ENCODE results near the gene CDKL4.
"Not testable (repeated sequence)": the region's sequence is repeated elsewhere in the genome, so short reads cannot be mapped to it uniquely, and the experiment has no call there.

Gene CDKL4

DNA sequence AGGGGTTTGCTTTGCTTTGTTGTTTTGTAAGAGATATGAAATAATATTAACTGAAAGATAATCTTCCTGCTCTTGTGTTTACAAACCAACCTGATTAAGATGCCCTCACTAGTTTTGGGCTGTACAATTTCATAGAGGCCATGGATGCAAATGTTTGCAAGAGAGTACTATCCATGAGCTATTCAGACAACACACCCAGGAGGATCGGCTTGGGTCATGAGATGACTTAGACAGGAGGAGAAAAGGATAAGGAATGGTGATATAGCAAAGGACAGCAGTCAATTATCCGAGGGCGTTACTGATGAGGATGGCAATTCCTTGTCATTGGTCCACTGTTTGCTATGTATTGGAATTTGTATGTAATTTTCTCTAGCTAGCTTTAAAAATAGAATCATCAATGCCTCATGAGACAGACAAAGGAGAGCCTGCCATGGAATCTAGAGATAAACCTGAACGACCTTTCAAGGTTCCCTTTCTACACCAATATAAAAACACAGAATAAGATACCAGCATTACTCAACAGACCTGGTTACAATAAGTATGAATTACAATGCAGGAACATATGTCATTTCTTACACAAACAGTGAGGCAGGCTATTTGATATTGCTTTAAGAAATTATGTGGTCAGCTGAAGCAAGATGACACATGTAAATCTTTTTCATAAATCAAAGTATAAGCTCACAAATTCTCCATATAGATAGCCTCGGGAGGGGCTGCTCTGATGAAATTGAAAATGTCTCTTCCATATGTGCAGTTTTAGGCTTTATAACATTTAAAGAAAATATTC, 68.6 kb downstream of the CDKL4 start (continued):
- TF ChIP-seq BCL6B (tag by site-specific recombination; IDR thresholded peaks at IDR 0.05) (no peak), GLI4 (tag by site-specific recombination; IDR thresholded peaks at IDR 0.05) (no peak), ZNF558 (tag by site-specific recombination; IDR thresholded peaks at IDR 0.05) (no peak), MEIS1 (CRISPR knock-in tag; IDR thresholded peaks at IDR 0.05; ENCODE audit: borderline replicate concordance) (no peak)
- TF ChIP-seq, protein P1, sequence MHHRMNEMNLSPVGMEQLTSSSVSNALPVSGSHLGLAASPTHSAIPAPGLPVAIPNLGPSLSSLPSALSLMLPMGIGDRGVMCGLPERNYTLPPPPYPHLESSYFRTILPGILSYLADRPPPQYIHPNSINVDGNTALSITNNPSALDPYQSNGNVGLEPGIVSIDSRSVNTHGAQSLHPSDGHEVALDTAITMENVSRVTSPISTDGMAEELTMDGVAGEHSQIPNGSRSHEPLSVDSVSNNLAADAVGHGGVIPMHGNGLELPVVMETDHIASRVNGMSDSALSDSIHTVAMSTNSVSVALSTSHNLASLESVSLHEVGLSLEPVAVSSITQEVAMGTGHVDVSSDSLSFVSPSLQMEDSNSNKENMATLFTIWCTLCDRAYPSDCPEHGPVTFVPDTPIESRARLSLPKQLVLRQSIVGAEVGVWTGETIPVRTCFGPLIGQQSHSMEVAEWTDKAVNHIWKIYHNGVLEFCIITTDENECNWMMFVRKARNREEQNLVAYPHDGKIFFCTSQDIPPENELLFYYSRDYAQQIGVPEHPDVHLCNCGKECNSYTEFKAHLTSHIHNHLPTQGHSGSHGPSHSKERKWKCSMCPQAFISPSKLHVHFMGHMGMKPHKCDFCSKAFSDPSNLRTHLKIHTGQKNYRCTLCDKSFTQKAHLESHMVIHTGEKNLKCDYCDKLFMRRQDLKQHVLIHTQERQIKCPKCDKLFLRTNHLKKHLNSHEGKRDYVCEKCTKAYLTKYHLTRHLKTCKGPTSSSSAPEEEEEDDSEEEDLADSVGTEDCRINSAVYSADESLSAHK (tag by site-specific recombination; IDR thresholded peaks at IDR 0.05) = no peak

- ChIA-PET POLR2A (no interaction called here), CTCF (no interaction called here)
- Histone ChIP-seq H3K27ac (ENCODE audit: extremely low read depth, low read depth, low read length) (no peak overlapping the region), H3K4me3 (ENCODE audit: low read depth, low read length) (no peak overlapping the region), H3K36me3 (ENCODE audit: control insufficient read depth in 2 of 2, insufficient read depth in 1 of 2, low read length in 2 of 2) (no peaks in the 10 kb centered on the region), H3K9me3 (ENCODE audit: control insufficient read depth, insufficient read depth, low read depth, low read length) (no peaks in the 10 kb centered on the region), H3K4me1 (ENCODE audit: control insufficient read depth, insufficient read depth, low read length) (peaks cover 4% of the 10 kb centered on the region; the same call in 1 of the 2 replicates)
- TF ChIP-seq ZNF239 (tag by site-specific recombination; IDR thresholded peaks at IDR 0.05) = no peak
- TF ChIP-seq, protein P2, sequence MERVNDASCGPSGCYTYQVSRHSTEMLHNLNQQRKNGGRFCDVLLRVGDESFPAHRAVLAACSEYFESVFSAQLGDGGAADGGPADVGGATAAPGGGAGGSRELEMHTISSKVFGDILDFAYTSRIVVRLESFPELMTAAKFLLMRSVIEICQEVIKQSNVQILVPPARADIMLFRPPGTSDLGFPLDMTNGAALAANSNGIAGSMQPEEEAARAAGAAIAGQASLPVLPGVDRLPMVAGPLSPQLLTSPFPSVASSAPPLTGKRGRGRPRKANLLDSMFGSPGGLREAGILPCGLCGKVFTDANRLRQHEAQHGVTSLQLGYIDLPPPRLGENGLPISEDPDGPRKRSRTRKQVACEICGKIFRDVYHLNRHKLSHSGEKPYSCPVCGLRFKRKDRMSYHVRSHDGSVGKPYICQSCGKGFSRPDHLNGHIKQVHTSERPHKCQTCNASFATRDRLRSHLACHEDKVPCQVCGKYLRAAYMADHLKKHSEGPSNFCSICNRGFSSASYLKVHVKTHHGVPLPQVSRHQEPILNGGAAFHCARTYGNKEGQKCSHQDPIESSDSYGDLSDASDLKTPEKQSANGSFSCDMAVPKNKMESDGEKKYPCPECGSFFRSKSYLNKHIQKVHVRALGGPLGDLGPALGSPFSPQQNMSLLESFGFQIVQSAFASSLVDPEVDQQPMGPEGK (tag by site-specific recombination; IDR thresholded peaks at IDR 0.05) = no peak
- no peak for TF ChIP-seq MZF1 (tag by site-specific recombination; IDR thresholded peaks at IDR 0.05; ENCODE audit: borderline replicate concordance)
Observed at GRCh38 chr2:39174022-39174421, 69.7 kb downstream of the CDKL4 start.

DNA sequence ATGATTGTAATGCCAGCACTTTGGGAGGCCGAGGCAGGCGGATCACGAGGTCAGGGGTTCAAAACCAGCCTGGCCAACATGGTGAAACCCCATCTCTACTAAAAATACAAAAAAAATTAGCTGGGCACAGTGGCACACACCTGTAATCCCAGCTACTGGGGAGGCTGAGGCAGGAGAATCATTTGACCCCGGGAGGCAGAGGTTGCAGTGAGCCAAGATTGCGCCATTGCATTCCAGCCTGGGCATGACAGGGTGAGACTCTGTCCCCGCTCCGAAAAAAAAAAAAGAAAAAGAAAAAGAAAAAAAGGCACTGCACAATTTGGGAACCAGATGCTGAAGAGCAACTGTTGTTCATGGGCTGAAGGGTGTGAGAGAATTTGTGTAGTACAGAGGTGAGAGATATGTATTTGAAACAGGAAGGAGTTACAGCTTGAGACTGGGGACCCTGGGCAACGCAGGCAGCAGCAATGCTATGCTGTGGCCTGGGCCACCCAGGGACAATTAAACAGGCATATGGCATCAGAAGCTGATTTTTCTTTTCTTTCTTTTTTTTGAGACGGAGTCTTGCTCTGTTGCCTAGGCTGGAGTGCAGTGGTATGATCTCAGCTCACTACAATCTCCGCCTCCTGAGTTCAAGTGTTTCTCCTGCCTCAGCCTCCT, 71.6 kb downstream of the CDKL4 start:
- H3K9me3 ChIP-seq (ENCODE audit: control insufficient read depth, insufficient read depth, low read depth, low read length); H3K4me3 ChIP-seq (ENCODE audit: low read depth, low read length); POLR2A ChIA-PET; H3K36me3 ChIP-seq (ENCODE audit: control insufficient read depth in 2 of 2, insufficient read depth in 1 of 2, low read length in 2 of 2); H3K27ac ChIP-seq (ENCODE audit: extremely low read depth, low read depth, low read length); CTCF ChIA-PET; H3K4me1 ChIP-seq (ENCODE audit: control insufficient read depth, insufficient read depth, low read length): not testable (repeated sequence)

DNA sequence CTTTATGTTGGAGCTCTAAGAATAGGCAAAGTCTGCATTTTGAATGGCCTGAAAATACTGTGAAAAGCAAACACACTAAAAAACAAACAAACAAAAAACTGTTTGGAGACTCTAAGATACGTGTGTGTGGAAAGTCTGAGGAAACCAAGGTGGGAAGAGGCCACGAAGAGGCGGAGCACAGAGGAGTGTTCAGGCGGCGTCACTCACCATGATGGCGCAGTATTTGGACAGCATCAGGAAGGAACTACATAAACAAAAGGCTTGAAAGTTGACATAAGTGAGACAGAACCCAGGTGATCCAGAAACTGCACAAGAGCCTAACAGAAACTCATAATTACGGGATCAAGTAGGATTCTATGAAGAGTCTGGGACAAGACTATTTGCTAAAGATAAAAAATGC, 72.1 kb downstream of the CDKL4 start:
- CTCF ChIA-PET = interaction anchor here (0.6 to 0.7 kb wide), 3 partner anchors 32 to 664 kb away, joined by 3 to 5 read pairs (median 4); no protein-coding TSS in a partner anchor
- Histone ChIP-seq H3K9me3 (ENCODE audit: control insufficient read depth, insufficient read depth, low read depth, low read length) (no peaks in the 10 kb centered on the region), H3K27ac (ENCODE audit: extremely low read depth, low read depth, low read length) (no peak overlapping the region), H3K4me1 (ENCODE audit: control insufficient read depth, insufficient read depth, low read length) (peaks cover 4% of the 10 kb centered on the region; the same call in 1 of the 2 replicates), H3K36me3 (ENCODE audit: control insufficient read depth in 2 of 2, insufficient read depth in 1 of 2, low read length in 2 of 2) (no peaks in the 10 kb centered on the region), H3K4me3 (ENCODE audit: low read depth, low read length) (no peak overlapping the region)
- POLR2A ChIA-PET = no interaction called here
- TF ChIP-seq ZNF654 (tag by site-specific recombination; IDR thresholded peaks at IDR 0.05; ENCODE audit: low read depth) (no peak), ZNF146 (tag by site-specific recombination; IDR thresholded peaks at IDR 0.05) (no peak), ZNF513 (tag by site-specific recombination; IDR thresholded peaks at IDR 0.05) (no peak), GLI4 (tag by site-specific recombination; IDR thresholded peaks at IDR 0.05) (no peak), ZNF660 (tag by site-specific recombination; IDR thresholded peaks at IDR 0.05) (no peak), MYNN (tag by site-specific recombination; IDR thresholded peaks at IDR 0.05; ENCODE audit: borderline replicate concordance) (no peak), ZNF645 (tag by site-specific recombination; IDR thresholded peaks at IDR 0.05) (no peak), KLF7 (tag by site-specific recombination; IDR thresholded peaks at IDR 0.05; ENCODE audit: borderline replicate concordance) (no peak), ZSCAN23 (tag by site-specific recombination; IDR thresholded peaks at IDR 0.05) (no peak)
- TF ChIP-seq, protein P3, sequence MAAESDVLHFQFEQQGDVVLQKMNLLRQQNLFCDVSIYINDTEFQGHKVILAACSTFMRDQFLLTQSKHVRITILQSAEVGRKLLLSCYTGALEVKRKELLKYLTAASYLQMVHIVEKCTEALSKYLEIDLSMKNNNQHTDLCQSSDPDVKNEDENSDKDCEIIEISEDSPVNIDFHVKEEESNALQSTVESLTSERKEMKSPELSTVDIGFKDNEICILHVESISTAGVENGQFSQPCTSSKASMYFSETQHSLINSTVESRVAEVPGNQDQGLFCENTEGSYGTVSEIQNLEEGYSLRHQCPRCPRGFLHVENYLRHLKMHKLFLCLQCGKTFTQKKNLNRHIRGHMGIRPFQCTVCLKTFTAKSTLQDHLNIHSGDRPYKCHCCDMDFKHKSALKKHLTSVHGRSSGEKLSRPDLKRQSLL (tag by site-specific recombination; IDR thresholded peaks at IDR 0.05) = no peak
